Tibial nerve (tissue), 4 donors: Measurements from ENCODE around the gene YY1. TPM values are rescaled to one million over a fixed set of nuclear protein-coding genes. Genes with fewer than 3 reads are reported as not detected.

Experiments used
- DNase-seq, 2 donors: peaks; one replicate each; pipeline ENCODE4 v3.0.0-alpha.2; 2019; ENCODE audit warnings: low spot score in 2 of 2
- H3K27ac ChIP-seq, 4 donors: fragments of 200-600 bp; sonication (generic) in 3 of 4; one replicate each; pipeline ENCODE4 v1.5.1; 2017 to 2019; ENCODE audit warnings: mild to moderate bottlenecking in 1 of 4
- H3K27me3 ChIP-seq, 2 donors: fragments of 200-600 bp; sonication (generic) in 1 of 2; one replicate each; pipeline versions ENCODE4 v1.5.1 to v1.6.0; 2017 to 2019
- H3K36me3 ChIP-seq, 3 donors: fragments of 200-600 bp; sonication (generic); one replicate each; pipeline ENCODE4 v1.5.1; 2018 to 2019
- H3K4me1 ChIP-seq, 4 donors: fragments of 200-600 bp; sonication (generic) in 3 of 4; one replicate each; pipeline ENCODE4 v1.5.1; 2017 to 2019
- H3K4me3 ChIP-seq, 4 donors: fragments of 200-600 bp; sonication (generic) in 3 of 4; one replicate each; pipeline ENCODE4 v1.5.1; 2017 to 2019; ENCODE audit warnings: mild to moderate bottlenecking in 1 of 4, moderate library complexity in 1 of 4
- H3K9me3 ChIP-seq, 4 donors: fragments of 200-600 bp; sonication (generic) in 3 of 4; one replicate each; pipeline ENCODE4 v1.5.1; 2017 to 2019
- EP300 ChIP-seq, 2 donors: sonication (generic); formaldehyde crosslinking; IDR thresholded peaks; one replicate each; pipeline ENCODE4 v1.6.1; 2017; ENCODE audit warnings: antibody characterized with exemption in 2 of 2, mild to moderate bottlenecking in 1 of 2
- POLR2A ChIP-seq, 2 donors: fragments of 450-650 bp; IDR thresholded peaks; one replicate each; pipeline ENCODE4 v1.6.1; 2017; ENCODE audit warnings: antibody characterized with exemption in 2 of 2, mild to moderate bottlenecking in 2 of 2, moderate library complexity in 2 of 2
- WGBS, 2 donors: methylation state at CpG; one replicate each; pipeline ENCODE4 v1.1.5; 2018; 5-methylcytosine and 5-hydroxymethylcytosine counted together
- total RNA-seq, 4 donors: library from RNA; depleted of rRNA; stranded (reverse); fragments of >200 nt; gene quantifications; one replicate each; pipeline ENCODE4 v1.1.0, GENCODE V29; 2016
- TF ChIP-seq, protein P1 (sequence below), 5 experiments: fragments of 200-600 bp in 3 of 5; fragments of 450-650 bp in 2 of 5; sonication (generic) in 3 of 5; IDR thresholded peaks; one replicate each; pipeline ENCODE4 v1.5.1; 2016 to 2019; ENCODE audit warnings: antibody characterized with exemption in 5 of 5, mild to moderate bottlenecking in 3 of 5, moderate library complexity in 2 of 5

YY1 gene
- total RNA-seq, 4 donors from 2014 or later, result 55.9 to 60.3 (median 58.7) TPM

DNA sequence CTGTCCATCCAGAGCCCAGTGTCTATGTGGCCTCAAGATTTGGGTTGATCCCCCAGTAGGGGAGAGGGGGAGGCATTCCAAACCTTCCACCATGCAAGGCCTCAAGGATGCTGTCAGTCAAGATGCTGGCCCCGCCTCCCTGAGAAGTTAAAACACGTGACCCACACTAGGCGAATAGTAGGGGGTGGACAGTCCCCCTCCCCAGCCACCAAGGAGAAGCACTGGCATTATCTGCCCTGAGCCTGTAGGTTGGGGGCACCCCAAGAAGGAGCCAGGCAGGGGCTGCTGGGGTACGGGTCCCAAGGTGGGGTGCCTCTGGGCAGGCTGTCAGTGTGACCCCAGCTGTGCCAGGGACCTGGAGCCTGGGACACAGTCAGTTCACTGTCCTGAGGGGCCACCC lies 65.0 kb downstream of the YY1 start:
- DNase-seq, result no peak
- H3K27ac ChIP-seq, result peak overlapping the region in 2 of 4 donors; percentile 93 to 97

DNA sequence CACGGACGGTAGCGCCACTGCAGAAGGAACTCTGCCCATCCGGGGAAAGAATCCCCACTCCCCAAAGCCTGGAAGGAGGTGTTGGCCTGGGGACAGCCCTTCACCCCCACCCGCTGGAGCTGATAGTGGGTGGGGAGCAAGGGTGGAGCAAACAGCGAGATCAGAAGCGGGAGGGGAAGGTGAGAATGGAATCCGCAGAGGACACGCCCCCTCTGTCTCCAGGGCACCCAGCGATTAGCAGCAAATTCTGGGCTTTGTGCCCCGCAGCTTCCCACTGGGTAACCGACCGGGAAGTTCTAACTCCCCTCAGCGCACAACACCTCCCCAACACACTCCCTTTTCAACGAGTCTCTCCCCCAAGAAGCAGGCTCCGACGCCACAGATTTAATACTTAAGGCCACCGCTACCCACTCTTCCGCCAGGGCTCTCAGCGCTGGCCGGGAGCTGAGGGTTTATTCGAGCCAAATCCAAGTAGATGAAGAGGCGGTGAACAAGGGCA lies 65.9 kb downstream of the YY1 start:
- peak in 1 of 2 donors; percentile 25 for DNase-seq
- Histone ChIP-seq H3K9me3 (no peaks in the 10 kb centered on the region), H3K27me3 (no peaks in the 10 kb centered on the region), H3K27ac (peak overlapping the region; percentile 76 to 97 (median 92)), H3K36me3 (no peaks in the 10 kb centered on the region), H3K4me1 (peaks cover 0 to 53% (median 24%) of the 10 kb centered on the region in 4 donors), H3K4me3 (peak overlapping the region; percentile 65 to 81 (median 80))
- no peak for TF ChIP-seq EP300 (IDR thresholded peaks at IDR 0.05)
- TF ChIP-seq, protein P1, sequence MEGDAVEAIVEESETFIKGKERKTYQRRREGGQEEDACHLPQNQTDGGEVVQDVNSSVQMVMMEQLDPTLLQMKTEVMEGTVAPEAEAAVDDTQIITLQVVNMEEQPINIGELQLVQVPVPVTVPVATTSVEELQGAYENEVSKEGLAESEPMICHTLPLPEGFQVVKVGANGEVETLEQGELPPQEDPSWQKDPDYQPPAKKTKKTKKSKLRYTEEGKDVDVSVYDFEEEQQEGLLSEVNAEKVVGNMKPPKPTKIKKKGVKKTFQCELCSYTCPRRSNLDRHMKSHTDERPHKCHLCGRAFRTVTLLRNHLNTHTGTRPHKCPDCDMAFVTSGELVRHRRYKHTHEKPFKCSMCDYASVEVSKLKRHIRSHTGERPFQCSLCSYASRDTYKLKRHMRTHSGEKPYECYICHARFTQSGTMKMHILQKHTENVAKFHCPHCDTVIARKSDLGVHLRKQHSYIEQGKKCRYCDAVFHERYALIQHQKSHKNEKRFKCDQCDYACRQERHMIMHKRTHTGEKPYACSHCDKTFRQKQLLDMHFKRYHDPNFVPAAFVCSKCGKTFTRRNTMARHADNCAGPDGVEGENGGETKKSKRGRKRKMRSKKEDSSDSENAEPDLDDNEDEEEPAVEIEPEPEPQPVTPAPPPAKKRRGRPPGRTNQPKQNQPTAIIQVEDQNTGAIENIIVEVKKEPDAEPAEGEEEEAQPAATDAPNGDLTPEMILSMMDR (IDR thresholded peaks at IDR 0.05), result no peak
- TF ChIP-seq POLR2A (IDR thresholded peaks at IDR 0.05), result no peak
- 6 to 7% methylated on average over 23 of the region's 23 CpGs for WGBS, 2 donors

More for the DNA sequence above, 65.0 kb downstream of the YY1 start:
- Histone ChIP-seq H3K4me1 (peaks cover 0 to 48% (median 24%) of the 10 kb centered on the region in 4 donors), H3K4me3 (no peak overlapping the region), H3K9me3 (no peaks in the 10 kb centered on the region), H3K36me3 (no peaks in the 10 kb centered on the region), H3K27me3 (no peaks in the 10 kb centered on the region)
- WGBS, 2 donors, result 44 to 60% methylated on average over 3 to 4 of the region's 4 CpGs
- TF ChIP-seq EP300 (IDR thresholded peaks at IDR 0.05) (no peak), POLR2A (IDR thresholded peaks at IDR 0.05) (no peak)
- TF ChIP-seq, protein P1 (IDR thresholded peaks at IDR 0.05), result no peak

DNA sequence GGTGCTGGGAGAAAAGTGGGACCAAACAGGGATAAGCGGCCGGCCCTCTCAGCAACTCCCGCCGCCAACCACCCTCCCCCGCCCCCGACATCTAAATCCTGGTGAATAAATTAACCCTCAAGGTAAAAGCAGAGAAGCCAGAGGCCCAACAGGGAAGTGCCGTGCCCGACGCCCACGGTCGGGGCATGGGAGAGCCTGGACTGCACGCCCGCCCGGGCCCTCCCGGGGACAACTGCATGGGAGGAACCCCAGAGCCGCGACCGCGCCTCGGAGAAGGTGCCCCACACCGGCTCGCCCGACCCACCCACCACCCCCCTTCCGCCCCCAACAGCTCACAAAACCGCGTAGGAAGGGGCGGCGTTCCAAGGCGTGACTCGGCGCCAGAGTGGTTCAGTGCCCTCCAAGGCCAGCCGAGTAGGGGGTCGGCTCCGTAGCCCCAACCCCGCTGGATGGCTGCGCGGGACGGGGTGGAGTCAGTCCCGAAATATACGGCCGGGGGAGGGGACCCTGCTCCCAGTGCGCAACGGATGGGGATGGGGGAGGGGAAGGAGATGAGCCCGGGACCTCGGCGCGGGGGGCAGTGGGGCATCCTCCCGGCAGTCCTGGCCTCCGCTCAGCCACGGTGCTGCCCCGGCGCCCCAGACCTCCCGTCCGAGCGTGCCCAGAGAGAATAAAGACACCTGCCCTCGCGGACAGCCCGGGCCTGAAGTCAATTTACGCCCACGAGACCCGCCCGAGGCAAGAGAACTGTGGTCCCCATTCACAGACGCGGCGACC lies 66.6 kb downstream of the YY1 start:
- DNase-seq, result no peak

DNA sequence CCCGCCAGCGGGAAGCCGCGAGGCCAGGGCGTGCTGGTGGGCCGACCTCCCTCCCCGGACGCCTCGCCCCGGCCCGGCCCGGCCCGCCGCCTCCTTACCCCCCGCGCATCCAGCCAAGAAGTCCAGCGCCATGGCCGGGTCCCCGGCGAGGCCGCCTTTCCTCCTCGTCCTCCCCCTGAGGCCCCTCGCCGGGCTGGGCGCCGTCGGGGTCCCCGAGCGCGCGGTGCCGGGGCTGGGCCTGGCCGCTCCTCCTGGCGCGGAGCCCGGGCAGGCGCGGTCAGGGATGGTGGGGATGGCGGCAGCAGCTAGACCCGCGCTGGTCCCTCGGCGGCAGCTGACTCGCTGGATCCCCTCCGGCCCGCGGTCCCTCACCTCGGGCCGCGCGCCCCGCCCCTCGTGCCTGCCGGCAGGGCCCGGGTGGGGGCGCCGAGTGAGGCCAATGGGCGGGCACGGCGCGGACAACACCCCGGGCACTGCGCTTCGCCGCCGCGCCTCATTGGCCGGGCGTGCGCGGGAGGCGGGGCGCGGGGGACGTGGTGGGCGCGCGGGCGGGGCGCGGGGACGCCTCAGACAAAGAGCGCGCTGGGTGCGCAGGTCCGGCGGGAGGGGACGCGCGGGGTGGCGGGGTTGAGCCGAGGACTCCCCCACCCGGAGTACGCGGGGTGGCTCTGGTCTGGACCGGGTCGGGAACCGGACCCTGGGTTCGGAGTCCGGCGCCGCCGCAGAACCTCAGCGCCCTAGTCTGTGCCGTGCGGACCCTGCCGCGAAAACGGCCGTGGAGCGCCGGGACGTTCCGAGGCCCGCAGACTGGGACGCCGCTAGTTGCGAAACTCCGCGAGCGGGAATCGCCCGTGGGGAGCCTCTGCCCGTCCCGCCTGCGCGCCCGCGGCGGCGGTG lies 67.4 kb downstream of the YY1 start, which contains the start of gene SLC25A29:
Gene SLC25A29, minus strand, starts transcription at position 344 of the 897 bp plus-strand sequence. Its CDS starts 212 bp downstream, at position 132.
- peaks cover 0 to 55% (median 24%) of the 10 kb centered on the region in 4 donors for H3K4me1 ChIP-seq
- WGBS, 2 donors, result 1% methylated on average over 38 to 76 of the region's 131 CpGs
- TF ChIP-seq, protein P1 (IDR thresholded peaks at IDR 0.05), result peak in 1 of 5 experiments; percentile 34
- TF ChIP-seq EP300 (IDR thresholded peaks at IDR 0.05), result peak in 1 of 2 donors; percentile 79
- peak; percentile 44 to 89 for TF ChIP-seq POLR2A (IDR thresholded peaks at IDR 0.05)
- peak; percentile 81 to 87 for DNase-seq
- peak within 1 kb of the TSS; percentile 76 to 97 (median 92) for H3K27ac ChIP-seq
- H3K36me3 ChIP-seq, result no peaks in the 10 kb centered on the region
- no peaks in the 10 kb centered on the region for H3K9me3 ChIP-seq
- H3K4me3 ChIP-seq, result peak within 1 kb of the TSS; percentile 65 to 94 (median 80)
- H3K27me3 ChIP-seq, result no peaks in the 10 kb centered on the region

More for the DNA sequence above, 66.6 kb downstream of the YY1 start:
- Histone ChIP-seq H3K9me3 (no peaks in the 10 kb centered on the region), H3K4me1 (peaks cover 0 to 55% (median 24%) of the 10 kb centered on the region in 4 donors), H3K4me3 (peak overlapping the region; percentile 65 to 81 (median 80)), H3K27ac (peak overlapping the region; percentile 76 to 97 (median 92)), H3K36me3 (no peaks in the 10 kb centered on the region), H3K27me3 (no peaks in the 10 kb centered on the region)
- 0 to 1% methylated on average over 40 to 44 of the region's 65 CpGs for WGBS, 2 donors
- no peak for TF ChIP-seq EP300 (IDR thresholded peaks at IDR 0.05)
- TF ChIP-seq, protein P1 (IDR thresholded peaks at IDR 0.05), result no peak
- no peak for TF ChIP-seq POLR2A (IDR thresholded peaks at IDR 0.05)
